Activated naive CD8-positive, alpha-beta T cell (primary cell): ENCODE measurements around the gene PCDHB14.
"Not testable (repeated sequence)": the region's sequence is repeated elsewhere in the genome, so short reads cannot be mapped to it uniquely, and the experiment has no call there.

Experiments
- H3K27ac Mint-ChIP-seq: one replicate; pipeline ENCODE4 v1.8.0; 2021; ENCODE audit warnings: mixed read lengths
- H3K27me3 Mint-ChIP-seq: one replicate; pipeline ENCODE4 v1.8.0; 2021; ENCODE audit warnings: mixed read lengths
- H3K36me3 Mint-ChIP-seq: one replicate; pipeline ENCODE4 v1.8.0; 2021; ENCODE audit warnings: mixed read lengths
- H3K4me1 Mint-ChIP-seq: one replicate; pipeline ENCODE4 v1.8.0; 2021; ENCODE audit warnings: low read depth, mixed read lengths
- H3K4me3 Mint-ChIP-seq: one replicate; pipeline ENCODE4 v1.8.0; 2021; ENCODE audit warnings: mild to moderate bottlenecking, mixed read lengths
- H3K9me3 Mint-ChIP-seq: one replicate; pipeline ENCODE4 v1.8.0; 2021; ENCODE audit warnings: low read depth, mixed read lengths

The PCDHB14 gene

GRCh38 chr5:141223112-141223783 is at the start of gene PCDHB14:
PCDHB14 (plus strand) TSS chr5:141223343; CDS start chr5:141223506, 163 bp downstream.
- H3K9me3 Mint-ChIP-seq: peaks cover 33% of the 10 kb centered on the region
- peaks cover 8% of the 10 kb centered on the region for H3K4me1 Mint-ChIP-seq
- peaks cover 19% of the 10 kb centered on the region for H3K36me3 Mint-ChIP-seq
- H3K4me3 Mint-ChIP-seq: no peak within 1 kb of the TSS
- H3K27me3 Mint-ChIP-seq: peaks cover 51% of the 10 kb centered on the region
- H3K27ac Mint-ChIP-seq: no peak within 1 kb of the TSS

- H3K27ac Mint-ChIP-seq, H3K4me3 Mint-ChIP-seq, H3K9me3 Mint-ChIP-seq, H3K4me1 Mint-ChIP-seq, H3K36me3 Mint-ChIP-seq: not testable (repeated sequence)
- peaks cover 23% of the 10 kb centered on the region for H3K27me3 Mint-ChIP-seq
Observed at GRCh38 chr5:141174291-141175104, 48.6 kb upstream of the PCDHB14 start.

DNA sequence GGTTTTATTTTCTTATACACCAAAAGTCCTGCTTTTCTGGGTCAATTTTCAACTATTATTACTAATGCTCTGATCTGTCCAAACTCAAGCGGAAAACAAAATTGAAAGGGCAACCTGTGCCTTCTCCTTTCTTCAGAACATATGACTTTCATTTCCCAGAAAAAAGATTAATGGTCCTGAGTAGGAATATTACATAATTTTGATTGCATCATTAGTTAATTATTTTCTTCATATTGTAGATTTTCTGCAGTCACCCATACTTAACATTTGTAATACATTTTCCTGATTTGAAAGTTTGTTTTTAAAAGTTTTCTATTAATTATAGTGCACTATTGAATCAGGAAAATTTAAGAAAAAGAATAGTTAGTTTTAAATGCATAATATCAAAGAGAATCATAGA is 47.2 kb upstream of the PCDHB14 start:
- H3K27me3 Mint-ChIP-seq: peaks cover 18% of the 10 kb centered on the region
- H3K36me3 Mint-ChIP-seq: peaks cover 5% of the 10 kb centered on the region
- H3K9me3 Mint-ChIP-seq: no peaks in the 10 kb centered on the region
- no peak overlapping the region for H3K4me3 Mint-ChIP-seq
- H3K4me1 Mint-ChIP-seq: no peaks in the 10 kb centered on the region
- H3K27ac Mint-ChIP-seq: no peak overlapping the region

DNA sequence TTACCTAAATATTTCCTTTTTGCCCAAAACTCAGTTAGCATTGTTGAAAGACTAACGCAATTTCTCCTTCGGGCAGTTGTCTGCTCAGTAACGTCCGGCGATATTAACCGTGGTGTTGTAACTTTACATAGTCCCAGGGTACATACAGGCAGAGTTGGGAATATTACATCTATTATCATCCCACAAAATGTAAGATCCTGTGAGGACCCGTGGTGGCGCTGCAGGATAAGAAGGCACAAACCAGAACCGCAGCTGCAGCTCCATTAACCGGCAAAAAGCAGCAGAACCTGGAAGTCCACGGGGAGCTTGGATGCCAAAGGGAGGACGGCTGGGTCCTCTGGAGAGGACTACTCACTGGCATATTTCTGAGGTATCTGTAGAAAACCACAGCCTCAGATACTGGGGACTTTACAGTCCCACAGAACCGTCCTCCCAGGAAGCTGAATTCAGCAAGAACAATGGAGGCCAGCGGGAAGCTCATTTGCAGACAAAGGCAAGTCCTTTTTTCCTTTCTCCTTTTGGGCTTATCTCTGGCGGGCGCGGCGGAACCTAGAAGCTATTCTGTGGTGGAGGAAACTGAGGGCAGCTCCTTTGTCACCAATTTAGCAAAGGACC is 45.5 kb upstream of the PCDHB14 start, which contains the start of gene PCDHB8:
TSS of gene PCDHB8 (plus strand) at position 214 of the 615 bp plus-strand sequence. CDS start at position 459, 245 bp downstream.
- peaks cover 22% of the 10 kb centered on the region for H3K27me3 Mint-ChIP-seq
- not testable (repeated sequence) for H3K36me3 Mint-ChIP-seq, H3K4me3 Mint-ChIP-seq, H3K9me3 Mint-ChIP-seq, H3K27ac Mint-ChIP-seq, H3K4me1 Mint-ChIP-seq

DNA sequence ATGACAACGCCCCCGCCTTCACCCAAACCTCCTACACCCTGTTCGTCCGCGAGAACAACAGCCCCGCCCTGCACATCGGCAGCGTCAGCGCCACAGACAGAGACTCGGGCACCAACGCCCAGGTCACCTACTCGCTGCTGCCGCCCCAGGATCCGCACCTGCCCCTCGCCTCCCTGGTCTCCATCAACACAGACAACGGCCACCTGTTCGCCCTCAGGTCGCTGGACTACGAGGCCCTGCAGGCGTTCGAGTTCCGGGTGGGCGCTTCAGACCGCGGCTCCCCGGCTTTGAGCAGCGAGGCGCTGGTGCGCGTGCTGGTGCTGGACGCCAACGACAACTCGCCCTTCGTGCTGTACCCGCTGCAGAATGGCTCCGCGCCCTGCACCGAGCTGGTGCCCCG is 43.8 kb upstream of the PCDHB14 start:
- not testable (repeated sequence) for H3K36me3 Mint-ChIP-seq, H3K27ac Mint-ChIP-seq

GRCh38 chr5:141179876-141180275 is 43.3 kb upstream of the PCDHB14 start:
- H3K4me3 Mint-ChIP-seq, H3K4me1 Mint-ChIP-seq, H3K27ac Mint-ChIP-seq, H3K9me3 Mint-ChIP-seq: not testable (repeated sequence)
- Mint-ChIP-seq H3K27me3 (peaks cover 28% of the 10 kb centered on the region), H3K36me3 (peaks cover 10% of the 10 kb centered on the region)

More for the DNA sequence above, 43.8 kb upstream of the PCDHB14 start:
- peaks cover 24% of the 10 kb centered on the region for H3K27me3 Mint-ChIP-seq
- H3K9me3 Mint-ChIP-seq, H3K4me1 Mint-ChIP-seq, H3K4me3 Mint-ChIP-seq: not testable (repeated sequence)

DNA sequence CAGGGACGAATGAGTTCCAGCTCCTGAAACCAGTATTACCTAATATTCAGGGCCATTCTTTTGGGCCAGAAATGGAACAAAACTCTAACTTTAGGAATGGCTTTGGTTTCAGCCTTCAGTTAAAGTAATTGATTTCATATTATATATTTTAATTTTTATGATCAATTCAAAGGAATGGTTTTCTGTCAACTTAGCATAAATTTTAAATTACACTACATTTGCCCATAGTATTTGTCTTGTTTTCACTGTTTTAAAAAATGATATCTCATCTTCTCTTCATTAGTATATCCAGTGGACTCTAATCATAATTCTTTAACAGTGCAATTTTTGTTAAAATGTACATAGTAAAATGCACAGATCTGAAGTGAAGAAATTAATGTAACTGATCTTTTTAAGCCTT is 42.8 kb upstream of the PCDHB14 start:
- Mint-ChIP-seq H3K9me3 (peaks cover 7% of the 10 kb centered on the region), H3K27ac (no peak overlapping the region), H3K4me1 (peaks cover 2% of the 10 kb centered on the region), H3K36me3 (peaks cover 9% of the 10 kb centered on the region), H3K27me3 (peaks cover 30% of the 10 kb centered on the region), H3K4me3 (no peak overlapping the region)

DNA sequence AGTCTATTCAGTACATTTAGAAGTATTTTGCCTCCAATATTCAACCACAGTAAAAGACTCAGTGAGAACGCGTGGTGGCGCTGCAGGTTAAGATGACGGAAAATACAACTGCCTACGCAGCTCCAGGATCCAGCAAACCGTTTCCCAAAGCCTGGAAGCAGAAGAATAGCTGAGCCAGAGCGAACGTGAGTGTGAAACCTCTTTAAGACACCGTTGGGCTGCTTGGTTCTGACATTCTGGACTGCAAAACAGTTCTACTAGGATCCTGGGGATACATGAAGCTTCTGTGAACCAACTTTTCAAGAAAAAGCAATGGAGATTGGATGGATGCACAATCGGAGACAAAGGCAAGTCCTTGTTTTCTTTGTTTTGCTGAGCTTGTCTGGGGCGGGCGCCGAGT is 40.9 kb upstream of the PCDHB14 start, which contains the start of gene PCDHB16:
TSS of gene PCDHB16 (plus strand) at position 140 of the 400 bp plus-strand sequence. CDS start at position 313, 173 bp downstream.
- Mint-ChIP-seq H3K4me3 (no peak within 1 kb of the TSS), H3K27ac (no peak within 1 kb of the TSS), H3K9me3 (peaks cover 7% of the 10 kb centered on the region)

GRCh38 chr5:141184117-141184855 is 38.9 kb upstream of the PCDHB14 start:
- peaks cover 14% of the 10 kb centered on the region for H3K36me3 Mint-ChIP-seq
- H3K4me1 Mint-ChIP-seq, H3K9me3 Mint-ChIP-seq, H3K4me3 Mint-ChIP-seq, H3K27ac Mint-ChIP-seq: not testable (repeated sequence)
- H3K27me3 Mint-ChIP-seq: peaks cover 51% of the 10 kb centered on the region

More for the DNA sequence above, 40.9 kb upstream of the PCDHB14 start, which contains the start of gene PCDHB16:
- H3K4me1 Mint-ChIP-seq: peaks cover 5% of the 10 kb centered on the region
- peaks cover 40% of the 10 kb centered on the region for H3K27me3 Mint-ChIP-seq
- peaks cover 9% of the 10 kb centered on the region for H3K36me3 Mint-ChIP-seq

GRCh38 chr5:141186897-141187512 is 36.1 kb upstream of the PCDHB14 start, which contains the start of gene PCDHB9:
PCDHB9 (plus strand) TSS chr5:141187161; CDS start chr5:141187319, 158 bp downstream.
- Mint-ChIP-seq H3K27me3 (peaks cover 54% of the 10 kb centered on the region), H3K36me3 (peaks cover 18% of the 10 kb centered on the region), H3K9me3 (peaks cover 16% of the 10 kb centered on the region), H3K4me1 (peaks cover 4% of the 10 kb centered on the region), H3K27ac (no peak within 1 kb of the TSS), H3K4me3 (peak within 1 kb of the TSS; percentile 1)

- Mint-ChIP-seq H3K9me3 (peaks cover 14% of the 10 kb centered on the region), H3K36me3 (peaks cover 16% of the 10 kb centered on the region), H3K27me3 (peaks cover 47% of the 10 kb centered on the region)
- H3K27ac Mint-ChIP-seq, H3K4me3 Mint-ChIP-seq, H3K4me1 Mint-ChIP-seq: not testable (repeated sequence)
Observed at GRCh38 chr5:141188682-141189081, 34.5 kb upstream of the PCDHB14 start.

- Mint-ChIP-seq H3K36me3 (peaks cover 16% of the 10 kb centered on the region), H3K27me3 (peaks cover 46% of the 10 kb centered on the region), H3K9me3 (peaks cover 14% of the 10 kb centered on the region)
- not testable (repeated sequence) for H3K4me3 Mint-ChIP-seq, H3K27ac Mint-ChIP-seq, H3K4me1 Mint-ChIP-seq
Observed at GRCh38 chr5:141189131-141189530, 34.0 kb upstream of the PCDHB14 start.

- Mint-ChIP-seq H3K9me3 (peaks cover 28% of the 10 kb centered on the region), H3K27me3 (peaks cover 33% of the 10 kb centered on the region), H3K4me3 (no peak within 1 kb of the TSS), H3K27ac (no peak within 1 kb of the TSS), H3K4me1 (no peaks in the 10 kb centered on the region), H3K36me3 (peaks cover 16% of the 10 kb centered on the region)
Observed at GRCh38 chr5:141192110-141192725, 30.9 kb upstream of the PCDHB14 start, which contains the start of gene PCDHB10. PCDHB10 (plus strand) TSS chr5:141192353; CDS start chr5:141192553, 200 bp downstream.
